MM.1S (cell line): Measurements from ENCODE around the gene LNPEP.

Experiments
- EZH2 ChIP-seq: fragments of 300-600 bp; sonication (generic); optimal IDR thresholded peaks from 2 replicates; pipeline ENCODE3; 2017; ENCODE audit warnings: low read depth, mild to moderate bottlenecking, antibody characterized with exemption, low read length, mixed read lengths
- EZH2phosphoT487 ChIP-seq: fragments of 300-600 bp; sonication (generic); IDR thresholded peaks from 2 replicates; pipeline ENCODE4 v1.6.1; 2018; ENCODE audit warnings: antibody characterized with exemption, low read length
- TF ChIP-seq, protein P1 (sequence below): fragments of 300-600 bp; sonication (generic); IDR thresholded peaks from 2 replicates; pipeline ENCODE4 v1.5.1; 2016; ENCODE audit warnings: antibody characterized with exemption, low read length, mixed read lengths

DNA sequence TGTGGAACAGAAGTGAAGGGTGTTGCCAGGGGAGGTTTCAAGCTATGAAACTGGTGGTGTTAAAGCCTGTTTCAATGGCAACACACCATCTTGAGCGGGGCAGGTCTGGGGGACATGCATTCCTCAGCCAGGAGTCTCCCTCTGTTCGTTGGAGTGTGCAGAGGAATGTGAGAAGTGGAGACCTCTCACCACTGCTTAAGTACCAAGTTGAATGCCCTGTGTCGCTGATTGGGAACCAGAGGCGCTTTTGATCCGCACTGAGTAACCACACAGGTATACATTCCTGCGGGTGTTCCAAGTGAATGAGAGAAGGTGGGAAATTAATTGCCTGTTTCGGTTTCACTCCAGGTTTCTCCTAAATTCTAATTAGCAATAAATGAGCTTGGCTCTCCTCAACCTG, 107.1 kb downstream of the LNPEP start:
- TF ChIP-seq, protein P1, sequence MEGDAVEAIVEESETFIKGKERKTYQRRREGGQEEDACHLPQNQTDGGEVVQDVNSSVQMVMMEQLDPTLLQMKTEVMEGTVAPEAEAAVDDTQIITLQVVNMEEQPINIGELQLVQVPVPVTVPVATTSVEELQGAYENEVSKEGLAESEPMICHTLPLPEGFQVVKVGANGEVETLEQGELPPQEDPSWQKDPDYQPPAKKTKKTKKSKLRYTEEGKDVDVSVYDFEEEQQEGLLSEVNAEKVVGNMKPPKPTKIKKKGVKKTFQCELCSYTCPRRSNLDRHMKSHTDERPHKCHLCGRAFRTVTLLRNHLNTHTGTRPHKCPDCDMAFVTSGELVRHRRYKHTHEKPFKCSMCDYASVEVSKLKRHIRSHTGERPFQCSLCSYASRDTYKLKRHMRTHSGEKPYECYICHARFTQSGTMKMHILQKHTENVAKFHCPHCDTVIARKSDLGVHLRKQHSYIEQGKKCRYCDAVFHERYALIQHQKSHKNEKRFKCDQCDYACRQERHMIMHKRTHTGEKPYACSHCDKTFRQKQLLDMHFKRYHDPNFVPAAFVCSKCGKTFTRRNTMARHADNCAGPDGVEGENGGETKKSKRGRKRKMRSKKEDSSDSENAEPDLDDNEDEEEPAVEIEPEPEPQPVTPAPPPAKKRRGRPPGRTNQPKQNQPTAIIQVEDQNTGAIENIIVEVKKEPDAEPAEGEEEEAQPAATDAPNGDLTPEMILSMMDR = no peak
- TF ChIP-seq EZH2phosphoT487 (no peak), EZH2 (no peak)
